ENCODE data around the gene ARHGAP22. TPM values are rescaled to one million over a fixed set of nuclear protein-coding genes. Genes with fewer than 3 reads are reported as not detected.

Gene ARHGAP22
- total RNA-seq, 4 donors from 2014 or later = 0.26 to 3.6 (median 3.0) TPM; not detected in 1

GRCh38 chr10:48547981-48548380 lies 56.9 kb downstream of the ARHGAP22 start:
- Histone ChIP-seq H3K4me1 (no peaks in the 10 kb centered on the region), H3K4me3 (no peak overlapping the region), H3K27ac (no peak overlapping the region), H3K9me3 (no peaks in the 10 kb centered on the region), H3K36me3 (no peaks in the 10 kb centered on the region), H3K27me3 (no peaks in the 10 kb centered on the region)
- DNase-seq = no peak
- TF ChIP-seq, protein P1, sequence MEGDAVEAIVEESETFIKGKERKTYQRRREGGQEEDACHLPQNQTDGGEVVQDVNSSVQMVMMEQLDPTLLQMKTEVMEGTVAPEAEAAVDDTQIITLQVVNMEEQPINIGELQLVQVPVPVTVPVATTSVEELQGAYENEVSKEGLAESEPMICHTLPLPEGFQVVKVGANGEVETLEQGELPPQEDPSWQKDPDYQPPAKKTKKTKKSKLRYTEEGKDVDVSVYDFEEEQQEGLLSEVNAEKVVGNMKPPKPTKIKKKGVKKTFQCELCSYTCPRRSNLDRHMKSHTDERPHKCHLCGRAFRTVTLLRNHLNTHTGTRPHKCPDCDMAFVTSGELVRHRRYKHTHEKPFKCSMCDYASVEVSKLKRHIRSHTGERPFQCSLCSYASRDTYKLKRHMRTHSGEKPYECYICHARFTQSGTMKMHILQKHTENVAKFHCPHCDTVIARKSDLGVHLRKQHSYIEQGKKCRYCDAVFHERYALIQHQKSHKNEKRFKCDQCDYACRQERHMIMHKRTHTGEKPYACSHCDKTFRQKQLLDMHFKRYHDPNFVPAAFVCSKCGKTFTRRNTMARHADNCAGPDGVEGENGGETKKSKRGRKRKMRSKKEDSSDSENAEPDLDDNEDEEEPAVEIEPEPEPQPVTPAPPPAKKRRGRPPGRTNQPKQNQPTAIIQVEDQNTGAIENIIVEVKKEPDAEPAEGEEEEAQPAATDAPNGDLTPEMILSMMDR (IDR thresholded peaks at IDR 0.05) = no peak
- TF ChIP-seq POLR2A (IDR thresholded peaks at IDR 0.05) = no peak
- intact Hi-C loops (cut with DNase I; ENCODE audit: low total_unique reads) = no loop called here

DNA sequence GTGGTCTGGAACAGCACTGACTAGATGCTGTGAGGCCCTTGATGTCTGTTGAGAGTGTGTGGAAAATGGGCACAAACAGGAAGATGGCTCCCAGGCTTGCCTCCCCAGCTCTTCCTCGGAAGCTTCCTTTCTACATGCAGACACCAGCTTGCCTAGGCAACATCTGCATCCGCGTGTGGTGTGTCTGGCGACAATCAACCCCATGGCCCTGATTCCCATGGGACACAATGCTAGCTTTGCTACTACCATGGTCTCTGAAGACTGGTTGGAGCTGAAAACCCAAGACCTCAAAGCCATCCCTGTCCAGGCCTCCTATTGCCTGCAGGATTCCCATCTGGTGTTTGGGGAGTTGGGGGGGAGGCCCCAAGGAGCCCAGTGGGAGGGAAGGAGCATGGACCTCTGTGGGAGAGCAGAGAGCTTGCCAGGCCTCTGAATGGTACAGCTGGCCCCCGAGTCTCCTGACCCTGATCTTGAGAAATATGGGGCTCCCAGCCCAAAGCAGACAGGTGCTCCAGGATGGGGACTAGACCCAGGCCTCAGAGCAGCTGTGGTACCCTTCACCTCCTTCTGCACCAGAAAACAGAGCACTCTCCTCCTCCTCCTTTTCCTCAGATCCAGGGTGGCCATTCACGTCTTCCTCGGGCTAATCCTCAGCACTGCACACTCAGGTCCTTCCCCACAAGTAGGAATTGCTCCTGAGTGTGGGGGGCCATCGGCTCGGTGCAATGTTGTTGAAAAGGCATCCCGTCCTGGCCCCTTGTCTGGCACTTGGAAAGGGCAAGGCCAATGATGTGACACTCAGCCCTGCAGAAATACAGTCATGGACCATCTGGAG lies 57.6 kb downstream of the ARHGAP22 start:
- no peak for DNase-seq
- H3K27ac ChIP-seq = no peak overlapping the region
- H3K27me3 ChIP-seq = no peaks in the 10 kb centered on the region
- intact Hi-C loops (cut with DNase I; ENCODE audit: low total_unique reads) = no loop called here
- H3K4me1 ChIP-seq = no peaks in the 10 kb centered on the region
- no peaks in the 10 kb centered on the region for H3K36me3 ChIP-seq
- H3K4me3 ChIP-seq = no peak overlapping the region
- TF ChIP-seq POLR2A (IDR thresholded peaks at IDR 0.05) = no peak
- no peaks in the 10 kb centered on the region for H3K9me3 ChIP-seq

GRCh38 chr10:48545462-48546145 lies 59.3 kb downstream of the ARHGAP22 start:
- Histone ChIP-seq H3K4me3 (no peak overlapping the region), H3K9me3 (no peaks in the 10 kb centered on the region), H3K36me3 (no peaks in the 10 kb centered on the region), H3K4me1 (no peaks in the 10 kb centered on the region), H3K27ac (no peak overlapping the region), H3K27me3 (no peaks in the 10 kb centered on the region)
- intact Hi-C loops (cut with DNase I; ENCODE audit: low total_unique reads) = no loop called here
- no peak for DNase-seq
- no peak for TF ChIP-seq POLR2A (IDR thresholded peaks at IDR 0.05)
- TF ChIP-seq, protein P1 (IDR thresholded peaks at IDR 0.05) = no peak

DNA sequence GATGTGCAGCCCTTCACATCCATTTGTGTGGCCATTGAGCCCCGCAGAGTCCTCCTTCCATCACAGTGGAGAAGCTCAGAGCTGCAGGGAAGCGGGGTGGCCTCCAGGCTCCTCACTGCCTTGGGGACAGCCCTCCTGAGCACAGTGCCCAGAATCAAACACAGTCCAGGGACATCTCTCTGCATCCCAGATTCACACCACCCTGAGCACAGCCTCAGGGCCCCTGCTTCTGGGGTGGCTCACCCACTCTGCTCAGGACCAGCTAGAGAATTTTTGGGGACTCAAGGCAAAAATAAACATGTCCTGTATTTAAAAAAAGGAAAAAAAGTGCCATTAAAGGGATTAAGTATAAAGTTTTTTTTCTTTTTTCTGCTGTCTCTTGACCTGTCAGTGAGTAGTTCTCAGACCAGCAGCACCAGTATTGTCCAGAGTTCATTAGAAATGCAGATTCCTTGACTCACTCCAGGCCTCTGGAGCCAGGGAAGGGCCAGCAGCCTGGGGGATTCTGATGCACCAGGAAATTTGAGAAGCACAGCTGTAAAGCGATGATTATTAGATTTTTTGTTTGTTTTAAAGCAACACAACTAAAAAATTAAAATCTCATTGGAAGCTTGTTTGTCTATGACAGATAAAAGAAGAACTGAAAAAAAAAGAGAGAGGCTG lies 61.6 kb downstream of the ARHGAP22 start:
- H3K4me1 ChIP-seq = no peaks in the 10 kb centered on the region
- no peaks in the 10 kb centered on the region for H3K36me3 ChIP-seq
- no peaks in the 10 kb centered on the region for H3K9me3 ChIP-seq
- no peak for DNase-seq
- H3K27ac ChIP-seq = no peak overlapping the region
- TF ChIP-seq, protein P1 (IDR thresholded peaks at IDR 0.05) = no peak
- TF ChIP-seq POLR2A (IDR thresholded peaks at IDR 0.05) = no peak
- H3K4me3 ChIP-seq = no peak overlapping the region
- intact Hi-C loops (cut with DNase I; ENCODE audit: low total_unique reads) = no loop called here
- no peaks in the 10 kb centered on the region for H3K27me3 ChIP-seq

- Histone ChIP-seq H3K9me3 (no peaks in the 10 kb centered on the region), H3K27me3 (no peaks in the 10 kb centered on the region), H3K4me3 (no peak overlapping the region), H3K27ac (no peak overlapping the region), H3K36me3 (no peaks in the 10 kb centered on the region), H3K4me1 (no peaks in the 10 kb centered on the region)
- TF ChIP-seq, protein P1 (IDR thresholded peaks at IDR 0.05) = no peak
- no peak for TF ChIP-seq POLR2A (IDR thresholded peaks at IDR 0.05)
- no peak for DNase-seq
- intact Hi-C loops (cut with DNase I; ENCODE audit: low total_unique reads) = no loop called here
Measured at GRCh38 chr10:48542471-48543181, 62.2 kb downstream of the ARHGAP22 start.
